GM23338 (cell line): ENCODE measurements around the gene FUT3. TPM values are rescaled to one million over a fixed set of nuclear protein-coding genes. Genes with fewer than 3 reads are reported as not detected.

Experiments used
- ATAC-seq: fragments of 200-7000 bp; cut with Tn5 transposase; 3 replicates; pipeline ENCODE4 v1.9.1; 2020
- DNase-seq: peaks from one replicate; pipeline ENCODE4 v3.0.0-alpha.2; 2015; ENCODE audit warnings: low spot score
- H2AFZ ChIP-seq: fragments of 200-600 bp; sonication (generic); 2 replicates; pipeline ENCODE4 v1.8.0; 2016; ENCODE audit warnings: antibody characterized with exemption, mild to moderate bottlenecking, moderate library complexity
- H3F3A ChIP-seq: fragments of 200-600 bp; sonication (generic); replicated peaks from 2 replicates; pipeline ENCODE4 v1.8.0; 2017; ENCODE audit warnings: antibody characterized with exemption, mixed run types, low read depth
- H3K27ac ChIP-seq: fragments of 200-600 bp; sonication (generic); 2 replicates; pipeline ENCODE4 v1.6.1; 2016; ENCODE audit warnings: low read depth
- H3K27me3 ChIP-seq: fragments of 200-600 bp; sonication (generic); 2 replicates; pipeline ENCODE4 v1.8.0; 2016; ENCODE audit warnings: mild to moderate bottlenecking, mixed run types, moderate library complexity; ENCODE audit not compliant: insufficient read depth
- H3K36me3 ChIP-seq: fragments of 200-600 bp; sonication (generic); 2 replicates; pipeline ENCODE4 v1.8.0; 2016; ENCODE audit warnings: mild to moderate bottlenecking; ENCODE audit not compliant: insufficient read depth
- H3K4me1 ChIP-seq: fragments of 200-600 bp; sonication (generic); 2 replicates; pipeline ENCODE4 v1.8.0; 2016; ENCODE audit warnings: mild to moderate bottlenecking, moderate library complexity; ENCODE audit not compliant: insufficient read depth
- H3K4me2 ChIP-seq: fragments of 200-600 bp; sonication (generic); 2 replicates; pipeline ENCODE4 v1.7.1; 2017; ENCODE audit warnings: mixed run types
- H3K4me3 ChIP-seq: fragments of 200-600 bp; sonication (generic); 2 replicates; pipeline ENCODE4 v1.6.1; 2016; ENCODE audit warnings: mixed run types
- H3K79me2 ChIP-seq: fragments of 200-600 bp; sonication (generic); replicated peaks from 2 replicates; pipeline ENCODE4 v1.8.0; 2017; ENCODE audit warnings: mild to moderate bottlenecking; ENCODE audit not compliant: insufficient read depth
- H3K9me2 ChIP-seq: fragments of 200-600 bp; sonication (generic); 2 replicates; pipeline ENCODE4 v1.8.0; 2017; ENCODE audit not compliant: insufficient read depth
- H4K20me1 ChIP-seq: fragments of 200-600 bp; sonication (generic); replicated peaks from 2 replicates; pipeline ENCODE4 v1.8.0; 2017; ENCODE audit warnings: mild to moderate bottlenecking; ENCODE audit not compliant: insufficient read depth
- H3K27ac Mint-ChIP-seq: 2 replicates; pipeline ENCODE4 v1.8.0; 2020; ENCODE audit warnings: inconsistent platforms, mild to moderate bottlenecking, moderate library complexity, mixed read lengths
- H3K27me3 Mint-ChIP-seq: 3 replicates; pipeline ENCODE4 v1.8.0; 2022; ENCODE audit warnings: low read depth, mild to moderate bottlenecking, moderate library complexity, mixed read lengths, inconsistent platforms; ENCODE audit not compliant: insufficient read depth, poor library complexity
- H3K36me3 Mint-ChIP-seq: 3 replicates; pipeline ENCODE4 v1.8.0; 2021; ENCODE audit warnings: low read depth, mild to moderate bottlenecking, inconsistent platforms, moderate library complexity, mixed read lengths
- H3K4me1 Mint-ChIP-seq: 3 replicates; pipeline ENCODE4 v1.8.0; 2020; ENCODE audit warnings: mild to moderate bottlenecking, inconsistent platforms, mixed read lengths
- H3K4me3 Mint-ChIP-seq: 3 replicates; pipeline ENCODE4 v1.8.0; 2021; ENCODE audit warnings: moderate library complexity, mild to moderate bottlenecking, inconsistent platforms, mixed read lengths
- H3K9me3 Mint-ChIP-seq: 3 replicates; pipeline ENCODE4 v1.8.0; 2020; ENCODE audit warnings: moderate library complexity, mild to moderate bottlenecking, inconsistent platforms, mixed read lengths
- EZH2 ChIP-seq: fragments of 200-600 bp; sonication (generic); IDR thresholded peaks from one replicate; pipeline ENCODE4 v1.8.0; 2017; ENCODE audit warnings: antibody characterized with exemption, mild to moderate bottlenecking, low read depth; ENCODE audit not compliant: unreplicated experiment
- EZH2phosphoT487 ChIP-seq: fragments of 200-600 bp; sonication (generic); IDR thresholded peaks from one replicate; pipeline ENCODE4 v1.8.1; 2018; ENCODE audit warnings: antibody characterized with exemption; ENCODE audit not compliant: unreplicated experiment
- JUNB ChIP-seq: IDR thresholded peaks from one replicate; pipeline ENCODE4 v1.6.1; 2016; ENCODE audit warnings: antibody characterized with exemption; ENCODE audit not compliant: unreplicated experiment
- POLR2AphosphoS5 ChIP-seq: IDR thresholded peaks from 2 replicates; pipeline ENCODE4 v1.6.1; 2016; ENCODE audit warnings: antibody characterized with exemption, low read depth
- REST ChIP-seq: IDR thresholded peaks from one replicate; pipeline ENCODE4 v1.6.1; 2018; ENCODE audit warnings: antibody characterized with exemption; ENCODE audit not compliant: unreplicated experiment
- STAT1 ChIP-seq: IDR thresholded peaks from one replicate; pipeline ENCODE4 v1.6.1; 2016; ENCODE audit warnings: antibody characterized with exemption; ENCODE audit not compliant: unreplicated experiment
- ZNF114 ChIP-seq: fragments of 250-450 bp; sonication (Bioruptor Pico); IDR thresholded peaks from 2 replicates; pipeline ENCODE4 v1.5.0; 2020; ENCODE audit warnings: mild to moderate bottlenecking, moderate library complexity
- ZNF331 ChIP-seq: fragments of 250-450 bp; sonication (Bioruptor Pico); IDR thresholded peaks from 2 replicates; pipeline ENCODE4 v1.5.0; 2020; ENCODE audit warnings: low read depth, mild to moderate bottlenecking, moderate library complexity
- ZNF462 ChIP-seq: fragments of 250-450 bp; sonication (Bioruptor Pico); IDR thresholded peaks from 2 replicates; pipeline ENCODE4 v1.5.0; 2020; ENCODE audit warnings: mild to moderate bottlenecking, moderate library complexity
- polyA plus RNA-seq: library from polyadenylated mRNA; unstranded; fragments of >200 nt; fragmentation: Nextera tagmentation; extraction: Ambion mirVana; gene quantifications from 2 replicates; pipeline ENCODE4 v1.2.1, GENCODE V29; 2016
- total RNA-seq: library from RNA; depleted of rRNA; stranded (reverse); fragments of >200 nt; shearing (Covaris generic); gene quantifications from 2 replicates; pipeline ENCODE4 v1.2.3, GENCODE V29; 2014

The FUT3 gene
- total and polyA plus RNA-seq, 2 experiments from 2014 or later: 0.45 TPM; not detected in 1

GRCh38 chr19:5808120-5808816 lies 43.0 kb downstream of the FUT3 start:
- Histone ChIP-seq H3K4me3 (no peak overlapping the region), H3K4me1 (peaks cover 6% of the 10 kb centered on the region; the same call in 1 of the 2 replicates), H2AFZ (no peak overlapping the region), H3K36me3 (no peaks in the 10 kb centered on the region), H4K20me1 (no peaks in the 10 kb centered on the region; the same call in 1 of the 2 replicates), H3K79me2 (no peaks in the 10 kb centered on the region), H3K4me2 (no peak overlapping the region), H3F3A (no peaks in the 10 kb centered on the region), H3K27ac (no peak overlapping the region), H3K9me2 (peaks cover 3% of the 10 kb centered on the region; the same call in 1 of the 2 replicates), H3K27me3 (peaks cover 8% of the 10 kb centered on the region)
- ATAC-seq (no peak), DNase-seq (no peak)
- H3K4me1 Mint-ChIP-seq: peaks cover 16% of the 10 kb centered on the region
- H3K27me3 Mint-ChIP-seq: peaks cover 28% of the 10 kb centered on the region
- H3K9me3 Mint-ChIP-seq: no peaks in the 10 kb centered on the region; the same call in 1 of the 3 replicates
- TF ChIP-seq EZH2 (no peak), ZNF114 (CRISPR knock-in tag) (no peak), POLR2AphosphoS5 (no peak), EZH2phosphoT487 (no peak), JUNB (no peak)
- H3K36me3 Mint-ChIP-seq: no peaks in the 10 kb centered on the region; the same call in 2 of the 3 replicates
- no peak overlapping the region for H3K4me3 Mint-ChIP-seq
- no peak overlapping the region for H3K27ac Mint-ChIP-seq

GRCh38 chr19:5806905-5807304 lies 44.3 kb downstream of the FUT3 start:
- peaks cover 6% of the 10 kb centered on the region; the same call in 1 of the 2 replicates for H3K4me1 ChIP-seq
- H3K4me2 ChIP-seq: no peak overlapping the region
- H3K9me2 ChIP-seq: peaks cover 5% of the 10 kb centered on the region; the same call in 1 of the 2 replicates
- ATAC-seq: no peak
- Mint-ChIP-seq H3K4me3 (peak overlapping the region; percentile 4; the same call in 1 of the 3 replicates), H3K36me3 (peaks cover 2% of the 10 kb centered on the region; the same call in 2 of the 3 replicates), H3K9me3 (peaks cover 3% of the 10 kb centered on the region; the same call in 2 of the 3 replicates), H3K27me3 (peaks cover 39% of the 10 kb centered on the region), H3K27ac (no peak overlapping the region), H3K4me1 (peaks cover 21% of the 10 kb centered on the region)
- H3K4me3 ChIP-seq: no peak overlapping the region
- no peaks in the 10 kb centered on the region for H3F3A ChIP-seq
- H3K27ac ChIP-seq: no peak overlapping the region
- H3K36me3 ChIP-seq: no peaks in the 10 kb centered on the region
- peaks cover 15% of the 10 kb centered on the region for H3K27me3 ChIP-seq
- no peaks in the 10 kb centered on the region for H3K79me2 ChIP-seq
- H4K20me1 ChIP-seq: no peaks in the 10 kb centered on the region; the same call in 1 of the 2 replicates
- H2AFZ ChIP-seq: no peak overlapping the region
- no peak for DNase-seq
- TF ChIP-seq ZNF462: no peak
- no peak for TF ChIP-seq EZH2phosphoT487
- TF ChIP-seq JUNB: no peak
- no peak for TF ChIP-seq EZH2
- TF ChIP-seq STAT1: no peak
- TF ChIP-seq ZNF331 (CRISPR knock-in tag): no peak
- TF ChIP-seq REST: no peak
- TF ChIP-seq ZNF114 (CRISPR knock-in tag): no peak
